IMR-90 (cell line): ENCODE measurements around the gene USP33. TPM values are rescaled to one million over a fixed set of nuclear protein-coding genes. Genes with fewer than 3 reads are reported as not detected.

ENCODE experiments used
- ATAC-seq: fragments of 200-7000 bp; cut with Tn5 transposase; 2 replicates; pipeline ENCODE4 v1.9.1; 2020; ENCODE audit warnings: low read depth, mild to moderate bottlenecking, moderate library complexity
- BruUV-seq: library from RNA; stranded (reverse); fragments of 400-500 nt; replicated peaks from 2 replicates; lab custom pipeline; 2021; lab: Mats Ljungman, UMichigan
- CTCF ChIA-PET: fragments of 300-600 bp; formaldehyde crosslinking; extraction: SDS; loops from one replicate; lab custom pipeline; 2021; ENCODE audit warnings: antibody characterized with exemption; lab: Yijun Ruan, JAX
- POLR2A ChIA-PET: fragments of 300-600 bp; sonication (Branson Sonifier 250); formaldehyde crosslinking; loops from one replicate; lab custom pipeline; 2022; ENCODE audit warnings: antibody characterized with exemption; ENCODE audit not compliant: unreplicated experiment; lab: Charles Lee
- DNase-seq: peaks from one replicate; pipeline ENCODE4 v3.0.0; 2013
- H2AFZ ChIP-seq: replicated peaks from 2 replicates; pipeline ENCODE3; 2013; ENCODE audit warnings: low read length, mild to moderate bottlenecking; ENCODE audit not compliant: poor library complexity
- H2AK5ac ChIP-seq: 2 replicates; pipeline ENCODE4 v1.6.1; 2013; ENCODE audit warnings: low read depth, low read length, inconsistent platforms
- H2AK9ac ChIP-seq: replicated peaks from 2 replicates; pipeline ENCODE3; 2013; ENCODE audit warnings: mild to moderate bottlenecking, low read depth, low read length, moderate library complexity; ENCODE audit not compliant: poor library complexity
- H2BK120ac ChIP-seq: 2 replicates; pipeline ENCODE4 v1.6.1; 2013; ENCODE audit warnings: low read depth, low read length, inconsistent platforms
- H2BK15ac ChIP-seq: 3 replicates; pipeline ENCODE4 v1.6.1; 2013; ENCODE audit warnings: low read depth, low read length, inconsistent platforms
- H2BK20ac ChIP-seq: 2 replicates; pipeline ENCODE4 v1.6.1; 2013; ENCODE audit warnings: low read depth, mild to moderate bottlenecking, inconsistent platforms, low read length, moderate library complexity
- H2BK5ac ChIP-seq: 2 replicates; pipeline ENCODE4 v1.6.1; 2013; ENCODE audit warnings: mild to moderate bottlenecking, low read depth, low read length, inconsistent platforms; ENCODE audit not compliant: poor library complexity, severe bottlenecking
- H3K14ac ChIP-seq: replicated peaks from 2 replicates; pipeline ENCODE4 v1.6.1; 2013; ENCODE audit warnings: low read depth, low read length, inconsistent platforms
- H3K18ac ChIP-seq: 2 replicates; pipeline ENCODE4 v1.6.1; 2013; ENCODE audit warnings: low read depth, low read length, control low read depth
- H3K23ac ChIP-seq: 2 replicates; pipeline ENCODE4 v1.6.1; 2013; ENCODE audit warnings: low read depth, low read length, inconsistent platforms
- H3K27ac ChIP-seq: 2 replicates; pipeline ENCODE4 v1.5.1; 2013; ENCODE audit warnings: mild to moderate bottlenecking, control low read depth, low read length; ENCODE audit not compliant: insufficient read depth
- H3K27me3 ChIP-seq: 2 replicates; pipeline ENCODE4 v1.6.1; 2013; ENCODE audit warnings: low read length; ENCODE audit not compliant: control insufficient read depth, insufficient read depth
- H3K36me3 ChIP-seq: 2 replicates; pipeline ENCODE4 v1.6.1; 2013; ENCODE audit warnings: low read length, mixed read lengths; ENCODE audit not compliant: control insufficient read depth, insufficient read depth
- H3K4ac ChIP-seq: 2 replicates; pipeline ENCODE4 v1.6.1; 2013; ENCODE audit warnings: low read depth, low read length, inconsistent platforms
- H3K4me1 ChIP-seq: 2 replicates; pipeline ENCODE4 v1.6.1; 2013; ENCODE audit warnings: low read length, mixed read lengths; ENCODE audit not compliant: control insufficient read depth, insufficient read depth
- H3K4me2 ChIP-seq: 2 replicates; pipeline ENCODE4 v1.6.1; 2013; ENCODE audit warnings: low read depth, mild to moderate bottlenecking, control low read depth, low read length, moderate library complexity
- H3K4me3 ChIP-seq: 2 replicates; pipeline ENCODE4 v1.5.1; 2013; ENCODE audit warnings: low read depth, mild to moderate bottlenecking, control low read depth, low read length, moderate library complexity; ENCODE audit not compliant: insufficient read depth
- H3K56ac ChIP-seq: 2 replicates; pipeline ENCODE4 v1.6.1; 2013; ENCODE audit warnings: low read length, inconsistent platforms; ENCODE audit not compliant: insufficient read depth; ENCODE audit errors: extremely low read depth
- H3K79me1 ChIP-seq, 2 experiments: 2 replicates each; pipeline ENCODE4 v1.6.1; 2013; ENCODE audit warnings: low read length in 2 of 2, inconsistent platforms in 1 of 2, low read depth in 1 of 2
- H3K9ac ChIP-seq: 2 replicates; pipeline ENCODE4 v1.6.1; 2013; ENCODE audit warnings: low read depth, low read length, control low read depth
- H3K9me1 ChIP-seq: 2 replicates; pipeline ENCODE4 v1.6.1; 2013; ENCODE audit warnings: low read length, inconsistent platforms; ENCODE audit not compliant: insufficient read depth
- H3K9me3 ChIP-seq: 2 replicates; pipeline ENCODE4 v1.6.1; 2013; ENCODE audit warnings: low read length; ENCODE audit not compliant: control insufficient read depth, insufficient read depth
- H4K20me1 ChIP-seq: 2 replicates; pipeline ENCODE4 v1.6.1; 2013; ENCODE audit warnings: low read length, inconsistent platforms; ENCODE audit not compliant: insufficient read depth
- H4K5ac ChIP-seq: 2 replicates; pipeline ENCODE4 v1.6.1; 2013; ENCODE audit warnings: mild to moderate bottlenecking, low read depth, low read length, control low read depth
- H4K8ac ChIP-seq, 2 experiments: 2 replicates each; pipeline ENCODE4 v1.6.1; 2013; ENCODE audit warnings: low read depth in 2 of 2, low read length in 2 of 2, control low read depth in 1 of 2, inconsistent platforms in 1 of 2
- H4K91ac ChIP-seq: 2 replicates; pipeline ENCODE4 v1.6.1; 2013; ENCODE audit warnings: low read depth, low read length, inconsistent platforms; ENCODE audit not compliant: insufficient read depth
- BHLHE40 ChIP-seq: fragments of 150-350 bp; IDR thresholded peaks from 2 replicates; pipeline ENCODE4 v1.6.1; 2016; ENCODE audit warnings: mild to moderate bottlenecking, low read depth, low read length
- CEBPB ChIP-seq: IDR thresholded peaks from 2 replicates; pipeline ENCODE4 v1.6.1; 2012; ENCODE audit warnings: low read depth, low read length, improper control_type of control experiment
- CTCF ChIP-seq: conservative IDR thresholded peaks from 2 replicates; pipeline ENCODE4 v1.5.1; 2012; ENCODE audit warnings: mild to moderate bottlenecking, low read depth, low read length, improper control_type of control experiment
- ELK1 ChIP-seq: fragments of 150-350 bp; IDR thresholded peaks from 2 replicates; pipeline ENCODE4 v1.6.1; 2016; ENCODE audit warnings: low read depth, mild to moderate bottlenecking, low read length, moderate library complexity, borderline replicate concordance
- FOS ChIP-seq: fragments of 150-350 bp; IDR thresholded peaks from 2 replicates; pipeline ENCODE4 v1.6.1; 2016; ENCODE audit warnings: low read depth, low read length
- MAFK ChIP-seq: IDR thresholded peaks from 2 replicates; pipeline ENCODE4 v1.6.1; 2012; ENCODE audit warnings: low read depth, low read length, improper control_type of control experiment
- MAZ ChIP-seq: IDR thresholded peaks from 2 replicates; pipeline ENCODE4 v1.6.1; 2012; ENCODE audit warnings: low read depth, mild to moderate bottlenecking, low read length, improper control_type of control experiment, moderate library complexity, borderline replicate concordance
- NFE2L2 ChIP-seq: fragments of 150-350 bp; IDR thresholded peaks from 2 replicates; pipeline ENCODE4 v1.6.1; 2016; ENCODE audit warnings: low read depth, mild to moderate bottlenecking, low read length
- POLR2A ChIP-seq: IDR thresholded peaks from 2 replicates; pipeline ENCODE4 v1.6.1; 2012; ENCODE audit warnings: mild to moderate bottlenecking, low read depth, low read length
- RAD21 ChIP-seq: IDR thresholded peaks from 2 replicates; pipeline ENCODE4 v1.6.1; 2012; ENCODE audit warnings: low read length, improper control_type of control experiment
- RCOR1 ChIP-seq: IDR thresholded peaks from 2 replicates; pipeline ENCODE4 v1.6.1; 2012; ENCODE audit warnings: mild to moderate bottlenecking, low read length, improper control_type of control experiment; ENCODE audit not compliant: insufficient replicate concordance
- RFX5 ChIP-seq: IDR thresholded peaks from 2 replicates; pipeline ENCODE4 v1.8.0; 2012; ENCODE audit warnings: low read depth, mild to moderate bottlenecking, low read length, moderate library complexity
- SMC3 ChIP-seq: fragments of 150-350 bp; IDR thresholded peaks from 2 replicates; pipeline ENCODE4 v1.6.1; 2016; ENCODE audit warnings: low read depth, mild to moderate bottlenecking, antibody characterized with exemption, low read length, moderate library complexity
- USF2 ChIP-seq: fragments of 150-350 bp; IDR thresholded peaks from 2 replicates; pipeline ENCODE4 v1.6.1; 2017; ENCODE audit warnings: mild to moderate bottlenecking, antibody characterized with exemption, low read length, low read depth
- WGBS, 2 experiments: methylation state at CpG; one replicate each; pipeline versions ENCODE4 v1.1.5 to v1.1.7; 2013; ENCODE audit warnings: missing lambda C conversion rate in 2 of 2; ENCODE audit not compliant: insufficient read length in 1 of 2; ENCODE audit errors: extremely low coverage in 2 of 2; 5-methylcytosine and 5-hydroxymethylcytosine counted together
- dilution Hi-C: fragments of 300-500 bp; cut with HindIII; formaldehyde crosslinking; loops from one replicate; pipeline ENCODE4 v1.14.3; 2018; ENCODE audit warnings: low sequenced_read_pairs; ENCODE audit not compliant: unreplicated experiment
- in situ Hi-C: fragments of 300-500 bp; cut with MboI; formaldehyde crosslinking; loops from 3 replicates; pipeline ENCODE4 v1.14.3; 2019; ENCODE audit warnings: low sequenced_read_pairs, inconsistent platforms, mixed read lengths
- intact Hi-C: fragments of 100-400 bp; cut with micrococcal nuclease; formaldehyde crosslinking; loops from 2 replicates; pipeline ENCODE4 v1.10.0; 2022
- polyA plus RNA-seq, 3 experiments: library from polyadenylated mRNA; depleted of rRNA; stranded (reverse); fragments of >200 nt; gene quantifications; 2 replicates each; pipeline ENCODE4 v1.2.3, GENCODE V29; 2012; ENCODE audit warnings: low replicate concordance in 1 of 3
- total RNA-seq: library from RNA; depleted of rRNA; stranded (reverse); fragments of >200 nt; gene quantifications from 2 replicates; pipeline ENCODE4 v1.2.3, GENCODE V29; 2012

USP33 gene
- total and polyA plus RNA-seq, 2 of the 4 experiments (the other 2 are of a cell fraction): 33.7 to 64.5 TPM

- Histone ChIP-seq H3K9me3 (no peaks in the 10 kb centered on the region), H3K4me3 (no peak overlapping the region), H2AFZ (no peak overlapping the region), H3K4me2 (peak overlapping the region; percentile 83; the same call in 1 of the 2 replicates), H3K36me3 (no peaks in the 10 kb centered on the region), H4K20me1 (peaks cover 37% of the 10 kb centered on the region), H2BK120ac (no peak overlapping the region), H3K4ac (no peak overlapping the region), H2BK15ac (no peak overlapping the region), H3K18ac (no peak overlapping the region), H3K4me1 (peaks cover 4% of the 10 kb centered on the region), H3K9ac (no peak overlapping the region), H3K23ac (no peak overlapping the region; the same call in 1 of the 2 replicates), H2AK5ac (no peak overlapping the region), H4K91ac (no peak overlapping the region), H3K14ac (no peak overlapping the region), H2BK20ac (no peak overlapping the region), H3K27me3 (no peaks in the 10 kb centered on the region), H4K8ac (no peak overlapping the region), H2AK9ac (no peak overlapping the region), H4K5ac (no peak overlapping the region), H3K9me1 (peaks cover 3% of the 10 kb centered on the region; the same call in 1 of the 2 replicates), H3K56ac (no peak overlapping the region), H3K79me1 (peaks cover 5 to 52% of the 10 kb centered on the region in 2 experiments; a peak in 2 of 4 replicates), H3K27ac (no peak overlapping the region), H2BK5ac (no peak overlapping the region)
- intact Hi-C loops (loop anchor here (1.0 kb wide), 1 partner anchor 352 kb away; no protein-coding TSS in a partner anchor), in situ Hi-C loops (no loop called here), dilution Hi-C loops (no loop called here)
- BruUV-seq: no TSS peak
- DNase-seq: no peak
- no CpG with 5 or more reads among the region's 1 CpG for WGBS, 2 experiments
- no peak for TF ChIP-seq FOS
- TF ChIP-seq USF2: no peak
- no peak for TF ChIP-seq BHLHE40
- TF ChIP-seq CTCF: no peak
- no peak for TF ChIP-seq MAFK
- TF ChIP-seq CEBPB: no peak
- TF ChIP-seq RAD21: no peak
- TF ChIP-seq MAZ: no peak
- no peak for TF ChIP-seq SMC3
- TF ChIP-seq RCOR1: no peak
- no peak for TF ChIP-seq ELK1
- TF ChIP-seq RFX5: no peak
- no peak for TF ChIP-seq NFE2L2
- no peak for TF ChIP-seq POLR2A
- ChIA-PET CTCF (interaction anchor here (1.3 kb wide), 1 partner anchor 7 kb away, joined by 4 read pairs; no protein-coding TSS in a partner anchor), POLR2A (interaction anchor here (0.5 kb wide), 2 partner anchors 17 to 127 kb away, joined by 5 read pairs; no protein-coding TSS in a partner anchor)
- ATAC-seq: no peak
Observed at GRCh38 chr1:77757066-77757584, 2.5 kb downstream of the USP33 start.
